ENCODE data around the gene GPBP1.

DNA sequence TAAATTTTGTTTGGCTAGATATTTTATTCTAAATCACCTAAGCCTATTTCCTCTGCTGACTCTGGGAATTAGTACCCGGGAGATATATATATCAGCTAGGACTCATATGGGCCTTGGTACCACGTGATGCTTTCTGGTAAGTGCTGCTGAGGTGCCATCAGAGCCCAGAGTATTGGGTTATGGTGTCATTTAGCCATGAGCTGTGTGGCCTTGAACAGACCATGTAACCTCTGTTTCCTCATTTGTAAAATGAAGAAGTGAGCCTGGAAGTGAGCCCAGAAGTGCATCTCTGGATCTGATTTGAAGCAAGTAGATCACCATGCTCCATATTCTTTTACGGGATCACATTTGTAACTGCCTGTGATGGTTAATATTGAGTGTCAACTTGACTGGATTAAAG, 126.1 kb downstream of the GPBP1 start:
- TF ChIP-seq, protein P1, sequence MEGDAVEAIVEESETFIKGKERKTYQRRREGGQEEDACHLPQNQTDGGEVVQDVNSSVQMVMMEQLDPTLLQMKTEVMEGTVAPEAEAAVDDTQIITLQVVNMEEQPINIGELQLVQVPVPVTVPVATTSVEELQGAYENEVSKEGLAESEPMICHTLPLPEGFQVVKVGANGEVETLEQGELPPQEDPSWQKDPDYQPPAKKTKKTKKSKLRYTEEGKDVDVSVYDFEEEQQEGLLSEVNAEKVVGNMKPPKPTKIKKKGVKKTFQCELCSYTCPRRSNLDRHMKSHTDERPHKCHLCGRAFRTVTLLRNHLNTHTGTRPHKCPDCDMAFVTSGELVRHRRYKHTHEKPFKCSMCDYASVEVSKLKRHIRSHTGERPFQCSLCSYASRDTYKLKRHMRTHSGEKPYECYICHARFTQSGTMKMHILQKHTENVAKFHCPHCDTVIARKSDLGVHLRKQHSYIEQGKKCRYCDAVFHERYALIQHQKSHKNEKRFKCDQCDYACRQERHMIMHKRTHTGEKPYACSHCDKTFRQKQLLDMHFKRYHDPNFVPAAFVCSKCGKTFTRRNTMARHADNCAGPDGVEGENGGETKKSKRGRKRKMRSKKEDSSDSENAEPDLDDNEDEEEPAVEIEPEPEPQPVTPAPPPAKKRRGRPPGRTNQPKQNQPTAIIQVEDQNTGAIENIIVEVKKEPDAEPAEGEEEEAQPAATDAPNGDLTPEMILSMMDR (IDR thresholded peaks at IDR 0.05), result no peak
- no peak for TF ChIP-seq ZFX (IDR thresholded peaks at IDR 0.05; ENCODE audit: borderline replicate concordance)
